Kidney epithelial cell (primary cell): Measurements from ENCODE around the gene RANBP17. TPM values are rescaled to one million over a fixed set of nuclear protein-coding genes. Genes with fewer than 3 reads are reported as not detected.
"Not testable (repeated sequence)": the region's sequence is repeated elsewhere in the genome, so short reads cannot be mapped to it uniquely, and the experiment has no call there.

Source experiments
- DNase-seq: peaks from one replicate; pipeline ENCODE4 v3.0.0-alpha.2; 2010; ENCODE audit warnings: low read depth
- H3K27me3 ChIP-seq: 2 replicates; pipeline ENCODE4 v1.6.0; 2011; ENCODE audit warnings: low read length; ENCODE audit not compliant: control insufficient read depth, insufficient read depth
- H3K36me3 ChIP-seq: 2 replicates; pipeline ENCODE4 v1.5.1; 2011; ENCODE audit warnings: low read length; ENCODE audit not compliant: control insufficient read depth, insufficient read depth
- H3K4me3 ChIP-seq: 2 replicates; pipeline ENCODE4 v1.5.1; 2011; ENCODE audit warnings: low read depth, mild to moderate bottlenecking, control low read depth, low read length
- CTCF ChIP-seq: IDR thresholded peaks from 2 replicates; pipeline ENCODE4 v1.5.1; 2011; ENCODE audit warnings: mild to moderate bottlenecking, moderate library complexity, low read length, control low read depth, inconsistent platforms; ENCODE audit not compliant: insufficient read depth, poor library complexity, severe bottlenecking
- total RNA-seq: library from RNA; depleted of rRNA; stranded (reverse); fragments of >200 nt; gene quantifications from 2 replicates; pipeline ENCODE4 v1.2.3, GENCODE V29; 2015

The RANBP17 gene
- total RNA-seq, 1 donor from 2014 or later = 10.4 TPM

- H3K4me3 ChIP-seq = no peak overlapping the region
- TF ChIP-seq CTCF = no peak
- no peaks in the 10 kb centered on the region for H3K36me3 ChIP-seq
- H3K27me3 ChIP-seq = no peaks in the 10 kb centered on the region
- no peak for DNase-seq
These were observed 170.2 kb downstream of the RANBP17 start for GRCh38 chr5:171031977-171032376.

GRCh38 chr5:171032435-171032973, 170.7 kb downstream of the RANBP17 start:
- no peak for TF ChIP-seq CTCF
- H3K36me3 ChIP-seq = no peaks in the 10 kb centered on the region
- H3K4me3 ChIP-seq = no peak overlapping the region
- no peaks in the 10 kb centered on the region for H3K27me3 ChIP-seq
- DNase-seq = no peak

- not testable (repeated sequence) for H3K27me3 ChIP-seq, H3K36me3 ChIP-seq, DNase-seq, H3K4me3 ChIP-seq
These were observed 180.1 kb downstream of the RANBP17 start for GRCh38 chr5:171041893-171042292.

- Histone ChIP-seq H3K27me3 (no peaks in the 10 kb centered on the region), H3K4me3 (no peak overlapping the region), H3K36me3 (no peaks in the 10 kb centered on the region)
- no peak for DNase-seq
- TF ChIP-seq CTCF = no peak
These were observed 189.1 kb downstream of the RANBP17 start for GRCh38 chr5:171050916-171051315.

GRCh38 chr5:171055875-171056454, 194.1 kb downstream of the RANBP17 start:
- Histone ChIP-seq H3K27me3 (no peaks in the 10 kb centered on the region), H3K36me3 (no peaks in the 10 kb centered on the region), H3K4me3 (no peak overlapping the region)
- DNase-seq = no peak
- TF ChIP-seq CTCF = no peak

- H3K36me3 ChIP-seq = no peaks in the 10 kb centered on the region
- no peak overlapping the region for H3K4me3 ChIP-seq
- DNase-seq = no peak
- no peak for TF ChIP-seq CTCF
- no peaks in the 10 kb centered on the region for H3K27me3 ChIP-seq
These were observed 205.8 kb downstream of the RANBP17 start for GRCh38 chr5:171067540-171068130.
